Activated T-cell treated with anti-CD3 and anti-CD28 coated beads, Interleukin-2, amount 50 U/mL, for 4 hours (primary cell): ENCODE results near the gene TCIRG1. TPM values are rescaled to one million over a fixed set of nuclear protein-coding genes. Genes with fewer than 3 reads are reported as not detected.

Experiments used
- ATAC-seq, 2 donors: fragments of 200-7000 bp; cut with Tn5 transposase; one replicate each; pipeline ENCODE4 v1.10.0; 2021
- DNase-seq: peaks from one replicate; pipeline ENCODE4 v3.0.0-alpha.2; 2020
- H3K27me3 Mint-ChIP-seq: one replicate; pipeline ENCODE4 v1.8.0; 2021; ENCODE audit warnings: low read depth, mixed read lengths
- H3K36me3 Mint-ChIP-seq: one replicate; pipeline ENCODE4 v1.8.0; 2022; ENCODE audit warnings: mixed read lengths; ENCODE audit not compliant: insufficient read depth
- H3K4me1 Mint-ChIP-seq: one replicate; pipeline ENCODE4 v1.8.0; 2021; ENCODE audit warnings: low read depth, mixed read lengths
- H3K4me3 Mint-ChIP-seq: one replicate; pipeline ENCODE4 v1.8.0; 2021; ENCODE audit warnings: mild to moderate bottlenecking, moderate library complexity, mixed read lengths
- H3K9me3 Mint-ChIP-seq: one replicate; pipeline ENCODE4 v1.8.0; 2021; ENCODE audit warnings: mixed read lengths
- total RNA-seq, 3 donors: library from RNA; stranded (reverse); gene quantifications; one replicate each; pipeline ENCODE4 v1.2.1, GENCODE V29; 2021

The TCIRG1 gene
- total RNA-seq, 3 donors from 2014 or later, result 87.0 to 109 (median 101) TPM

GRCh38 chr11:68044145-68044813 lies 5.5 kb downstream of the TCIRG1 start:
- Mint-ChIP-seq H3K9me3 (no peaks in the 10 kb centered on the region), H3K36me3 (peaks cover 7% of the 10 kb centered on the region), H3K4me3 (no peak overlapping the region), H3K4me1 (peaks cover 9% of the 10 kb centered on the region), H3K27me3 (no peaks in the 10 kb centered on the region)
- no peak for ATAC-seq
- no peak for DNase-seq

DNA sequence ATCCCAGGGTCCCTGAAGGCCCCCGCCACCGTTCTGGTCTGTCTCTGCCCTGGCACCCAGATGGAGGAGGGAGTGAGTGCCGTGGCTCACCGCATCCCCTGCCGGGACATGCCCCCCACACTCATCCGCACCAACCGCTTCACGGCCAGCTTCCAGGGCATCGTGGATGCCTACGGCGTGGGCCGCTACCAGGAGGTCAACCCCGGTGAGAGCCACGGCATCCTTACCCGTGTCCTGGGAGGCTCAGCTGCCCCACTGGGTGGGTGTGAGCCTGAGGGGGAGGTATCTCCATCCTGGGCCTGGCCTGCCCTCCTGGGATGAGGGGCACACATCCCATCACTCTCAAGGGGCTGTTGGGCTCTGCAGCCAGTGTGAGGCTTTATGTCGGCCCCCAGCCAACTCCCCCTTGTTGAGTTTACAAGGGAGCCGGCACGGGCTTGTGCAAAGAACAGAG lies 6.1 kb downstream of the TCIRG1 start:
- no peak for ATAC-seq
- DNase-seq, result no peak
- Mint-ChIP-seq H3K27me3 (no peaks in the 10 kb centered on the region), H3K9me3 (no peaks in the 10 kb centered on the region), H3K4me3 (no peak overlapping the region), H3K36me3 (peaks cover 7% of the 10 kb centered on the region), H3K4me1 (peaks cover 6% of the 10 kb centered on the region)

- ATAC-seq (no peak), DNase-seq (no peak)
- Mint-ChIP-seq H3K27me3 (no peaks in the 10 kb centered on the region), H3K4me1 (no peaks in the 10 kb centered on the region), H3K4me3 (no peak overlapping the region), H3K9me3 (no peaks in the 10 kb centered on the region), H3K36me3 (peaks cover 17% of the 10 kb centered on the region)
Measured at GRCh38 chr11:68047437-68048290, 8.8 kb downstream of the TCIRG1 start.

GRCh38 chr11:68048681-68049508 lies 10.1 kb downstream of the TCIRG1 start:
- H3K9me3 Mint-ChIP-seq, result no peaks in the 10 kb centered on the region
- H3K4me3 Mint-ChIP-seq, result no peak overlapping the region
- peaks cover 17% of the 10 kb centered on the region for H3K36me3 Mint-ChIP-seq
- ATAC-seq (no peak), DNase-seq (no peak)
- H3K4me1 Mint-ChIP-seq, result no peaks in the 10 kb centered on the region
- no peaks in the 10 kb centered on the region for H3K27me3 Mint-ChIP-seq

GRCh38 chr11:68049509-68050370 lies 10.9 kb downstream of the TCIRG1 start:
- ATAC-seq (no peak), DNase-seq (no peak)
- Mint-ChIP-seq H3K4me1 (no peaks in the 10 kb centered on the region), H3K27me3 (no peaks in the 10 kb centered on the region), H3K4me3 (no peak overlapping the region), H3K9me3 (no peaks in the 10 kb centered on the region), H3K36me3 (peaks cover 17% of the 10 kb centered on the region)

- no peaks in the 10 kb centered on the region for H3K27me3 Mint-ChIP-seq
- H3K4me1 Mint-ChIP-seq, result no peaks in the 10 kb centered on the region
- H3K36me3 Mint-ChIP-seq, result peaks cover 17% of the 10 kb centered on the region
- DNase-seq (no peak), ATAC-seq (no peak)
- no peaks in the 10 kb centered on the region for H3K9me3 Mint-ChIP-seq
- H3K4me3 Mint-ChIP-seq, result no peak overlapping the region
Measured at GRCh38 chr11:68050371-68050841, 11.6 kb downstream of the TCIRG1 start.

DNA sequence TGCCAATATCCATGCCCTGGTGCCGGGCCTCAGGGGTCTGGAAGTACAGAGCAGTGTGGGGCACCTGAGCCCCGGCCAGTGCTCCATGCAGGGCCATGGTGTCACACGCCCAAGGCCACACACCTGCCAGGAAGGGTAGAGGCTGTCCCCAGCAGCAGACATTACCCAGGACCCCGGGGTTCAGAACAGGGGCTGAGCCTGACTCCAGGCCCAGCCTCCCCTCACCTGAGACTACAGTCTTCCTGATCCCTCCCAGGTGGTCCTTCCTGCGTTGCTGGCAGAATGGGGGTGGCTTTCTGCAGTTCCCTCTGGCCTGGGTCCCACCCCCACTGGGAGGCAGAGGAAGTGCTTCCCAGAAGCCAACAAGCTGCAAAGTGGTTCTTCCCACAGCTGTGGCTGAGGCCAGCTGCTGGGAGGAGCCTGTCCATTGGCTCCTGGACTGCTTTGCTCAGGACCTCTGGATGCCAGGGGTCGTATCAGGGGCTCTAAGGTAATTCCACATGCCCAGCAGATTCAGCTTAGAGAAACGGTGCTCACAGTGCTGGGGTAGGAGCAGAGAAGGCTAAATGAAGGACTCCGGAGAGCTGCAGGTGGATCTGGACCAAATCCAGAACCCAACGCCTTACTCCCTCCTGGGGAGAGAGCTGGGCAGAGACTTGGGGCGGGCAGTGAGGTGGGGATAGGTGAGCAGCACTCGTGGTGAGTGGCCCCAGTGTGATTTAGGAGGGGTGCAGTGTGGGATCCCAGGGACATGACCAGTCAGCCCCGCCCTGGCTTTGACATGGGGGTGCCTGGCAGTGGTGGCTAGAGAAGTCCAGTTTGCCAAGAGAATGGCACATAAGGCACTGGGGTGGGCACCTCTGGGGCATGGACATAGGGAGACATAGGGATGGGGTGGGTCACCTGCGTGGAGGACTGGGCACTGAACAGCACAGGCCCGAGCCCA lies 12.6 kb downstream of the TCIRG1 start:
- ATAC-seq, result no peak
- Mint-ChIP-seq H3K27me3 (no peaks in the 10 kb centered on the region), H3K4me1 (no peaks in the 10 kb centered on the region), H3K9me3 (no peaks in the 10 kb centered on the region), H3K36me3 (peaks cover 17% of the 10 kb centered on the region), H3K4me3 (no peak overlapping the region)
- no peak for DNase-seq

GRCh38 chr11:68052137-68052873 lies 13.5 kb downstream of the TCIRG1 start:
- H3K4me3 Mint-ChIP-seq, result no peak overlapping the region
- H3K4me1 Mint-ChIP-seq, result no peaks in the 10 kb centered on the region
- peaks cover 17% of the 10 kb centered on the region for H3K36me3 Mint-ChIP-seq
- no peak for ATAC-seq
- DNase-seq, result no peak
- no peaks in the 10 kb centered on the region for H3K27me3 Mint-ChIP-seq
- H3K9me3 Mint-ChIP-seq, result no peaks in the 10 kb centered on the region

DNA sequence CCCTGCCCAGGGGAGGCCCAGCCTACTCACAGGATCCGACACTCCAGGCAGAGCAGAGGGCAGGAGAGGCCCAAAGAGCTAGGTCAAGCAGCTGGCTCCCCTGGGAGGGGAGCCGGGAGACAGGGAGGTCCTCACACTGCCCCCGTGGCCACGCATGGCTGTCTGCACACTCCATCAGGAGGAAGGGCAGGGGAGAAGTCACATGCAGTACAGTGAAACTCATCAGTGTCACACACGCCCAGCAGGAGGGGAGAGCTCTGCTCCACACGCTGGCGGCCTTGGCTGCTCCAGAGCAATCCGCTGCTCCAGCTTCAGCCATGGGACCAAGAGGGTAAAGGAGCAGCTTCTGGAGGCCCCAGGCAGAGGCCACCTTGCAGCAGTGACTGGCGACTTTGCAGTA lies 14.3 kb downstream of the TCIRG1 start:
- no peak for ATAC-seq
- no peaks in the 10 kb centered on the region for H3K9me3 Mint-ChIP-seq

GRCh38 chr11:68053981-68054812 lies 15.4 kb downstream of the TCIRG1 start:
- H3K27me3 Mint-ChIP-seq, result no peaks in the 10 kb centered on the region
- no peak for ATAC-seq
- H3K4me1 Mint-ChIP-seq, result no peaks in the 10 kb centered on the region
- no peak for DNase-seq
- no peak overlapping the region for H3K4me3 Mint-ChIP-seq
- H3K36me3 Mint-ChIP-seq, result peaks cover 11% of the 10 kb centered on the region
- H3K9me3 Mint-ChIP-seq, result no peaks in the 10 kb centered on the region

More for the DNA sequence above, 14.3 kb downstream of the TCIRG1 start:
- H3K4me3 Mint-ChIP-seq, result no peak overlapping the region
- H3K27me3 Mint-ChIP-seq, result no peaks in the 10 kb centered on the region
- no peaks in the 10 kb centered on the region for H3K4me1 Mint-ChIP-seq
- peaks cover 17% of the 10 kb centered on the region for H3K36me3 Mint-ChIP-seq
- no peak for DNase-seq

DNA sequence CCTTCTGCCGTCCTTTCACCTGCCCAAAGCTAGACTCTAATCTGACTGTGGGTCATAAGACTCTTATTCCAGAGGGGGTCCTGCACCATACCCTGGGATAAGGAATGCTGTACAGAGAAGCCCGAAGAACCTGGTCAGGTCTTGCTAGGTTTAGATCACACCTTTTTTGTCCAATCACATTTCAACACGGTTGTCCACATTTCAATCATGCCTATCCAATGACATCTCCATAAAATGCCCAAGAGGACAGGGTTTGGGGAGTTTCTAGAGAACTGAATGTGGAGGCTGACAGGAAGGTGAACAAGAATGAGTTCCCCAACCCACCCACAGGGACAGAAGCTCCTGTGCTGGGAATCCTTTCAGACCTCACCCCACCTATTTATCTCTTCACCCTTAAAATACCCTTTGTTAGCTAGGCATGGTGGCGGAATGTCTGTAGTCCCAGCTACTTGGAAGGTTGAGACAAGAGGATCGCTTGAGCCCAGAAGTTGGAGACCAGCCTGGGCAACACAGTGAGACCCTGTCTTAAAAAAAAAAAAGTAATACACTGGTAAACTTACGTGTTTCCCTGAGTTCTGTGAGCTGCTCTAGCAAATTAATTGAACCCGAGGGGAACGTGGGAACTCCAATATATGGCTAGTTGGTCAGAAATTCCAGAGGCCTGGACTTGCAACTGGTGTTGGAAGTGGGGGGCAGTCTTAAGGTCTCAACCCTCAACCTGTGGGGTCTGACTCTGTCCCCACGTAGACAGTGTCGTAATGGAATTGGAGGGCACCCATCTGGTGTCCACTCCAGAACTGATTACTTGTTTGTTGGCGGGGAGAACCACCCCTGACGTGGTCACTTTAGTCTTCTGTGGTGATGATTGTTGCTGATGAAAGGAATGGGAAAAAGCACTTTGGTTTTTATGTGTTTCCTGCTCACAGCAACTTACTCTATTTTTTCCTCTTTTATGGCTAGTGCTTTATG lies 17.8 kb downstream of the TCIRG1 start:
- no peak for ATAC-seq
- DNase-seq, result no peak
- Mint-ChIP-seq H3K4me1 (no peaks in the 10 kb centered on the region), H3K4me3 (no peak overlapping the region), H3K9me3 (no peaks in the 10 kb centered on the region), H3K36me3 (peaks cover 8% of the 10 kb centered on the region), H3K27me3 (no peaks in the 10 kb centered on the region)
